CD4-positive, alpha-beta T cell treated with Interleukin-12 subunit alpha and Interleukin-12 subunit beta, for 1 hour (primary cell): ENCODE results near the gene UTP15.

ENCODE experiments used
- DNase-seq: peaks from one replicate; pipeline ENCODE4 v3.0.0-alpha.2; 2020

Gene UTP15

GRCh38 chr5:73582285-73583145, 17.0 kb downstream of the UTP15 start:
- no peak for DNase-seq

DNA sequence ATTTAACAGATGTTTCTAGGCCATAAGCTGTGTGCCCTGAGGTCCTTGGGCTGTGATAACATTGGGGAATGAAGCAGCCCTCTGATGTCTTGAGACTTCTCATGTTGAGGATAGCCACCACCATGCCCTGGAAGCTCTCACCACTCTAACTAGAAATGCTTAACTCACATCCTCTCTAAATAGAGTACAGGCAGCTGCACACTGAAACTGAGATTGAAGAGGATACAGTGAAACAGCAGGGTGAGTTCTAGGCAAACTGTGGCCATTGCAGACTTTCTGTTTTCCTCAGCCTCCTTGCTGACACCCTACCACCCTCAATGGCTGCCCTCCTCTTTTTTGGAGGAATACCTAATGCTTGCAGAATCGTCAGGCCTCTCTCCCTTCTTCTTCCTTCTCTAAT, 22.4 kb downstream of the UTP15 start:
- no peak for DNase-seq

- peak; percentile 74 for DNase-seq
These were observed 25.7 kb downstream of the UTP15 start for GRCh38 chr5:73591102-73591695.

- no peak for DNase-seq
These were observed 26.4 kb downstream of the UTP15 start for GRCh38 chr5:73591698-73592501.

- no peak for DNase-seq
These were observed 27.0 kb downstream of the UTP15 start for GRCh38 chr5:73592551-73592950.

DNA sequence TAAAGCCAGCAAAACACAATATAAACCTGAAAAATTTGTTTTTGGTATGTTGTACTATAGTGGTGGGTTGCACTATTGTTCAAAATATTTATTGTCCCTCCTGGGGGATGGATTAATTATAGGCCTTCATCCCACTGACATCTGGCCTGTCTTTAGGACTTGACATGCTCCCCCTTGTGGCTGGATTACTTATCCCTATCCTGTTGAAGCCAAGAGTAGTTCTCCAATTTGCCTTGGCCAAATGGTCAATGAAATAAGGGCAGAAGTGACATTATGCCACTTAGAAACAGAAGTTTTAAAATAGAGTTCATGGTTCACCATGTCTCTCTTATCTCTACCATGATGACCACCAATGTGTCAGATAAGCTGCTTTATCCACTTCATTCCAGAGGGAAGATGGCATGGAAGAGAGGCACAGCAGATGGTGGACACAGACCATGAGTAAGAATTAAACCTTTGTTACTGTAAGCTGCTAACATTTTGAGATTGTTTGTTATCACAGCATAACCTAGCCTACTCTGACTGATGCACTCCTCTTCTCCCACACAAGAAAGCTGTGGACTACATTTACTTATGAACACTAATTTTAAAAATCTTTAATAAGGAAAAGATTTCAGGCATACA, 31.3 kb downstream of the UTP15 start:
- peak; percentile 8 for DNase-seq

- DNase-seq: no peak
These were observed 33.8 kb downstream of the UTP15 start for GRCh38 chr5:73599380-73599779.

DNA sequence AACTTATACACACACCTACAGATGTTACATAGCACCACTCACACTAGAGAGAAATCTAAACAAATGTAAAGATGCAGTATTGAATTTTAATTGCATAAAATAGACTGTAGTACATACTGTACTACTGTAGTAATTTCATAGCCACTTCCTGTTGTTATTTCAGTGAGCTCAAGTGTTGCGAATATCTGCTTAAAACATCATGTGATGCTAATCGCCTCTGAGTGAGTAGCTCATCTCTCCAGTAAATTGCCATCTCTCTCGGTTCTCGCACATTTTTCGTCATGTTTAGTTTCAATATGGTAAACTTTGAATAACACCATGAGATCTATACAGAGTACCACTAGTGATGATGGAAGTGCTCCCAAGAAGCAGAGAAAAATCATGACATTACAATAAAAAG, 38.5 kb downstream of the UTP15 start:
- DNase-seq: no peak

GRCh38 chr5:73605223-73606087, 39.9 kb downstream of the UTP15 start:
- DNase-seq: no peak

GRCh38 chr5:73606206-73606753, 40.7 kb downstream of the UTP15 start:
- DNase-seq: no peak

GRCh38 chr5:73607228-73607627, 41.7 kb downstream of the UTP15 start:
- DNase-seq: no peak

GRCh38 chr5:73612799-73613198, 47.3 kb downstream of the UTP15 start:
- DNase-seq: no peak

GRCh38 chr5:73615085-73615484, 49.5 kb downstream of the UTP15 start:
- DNase-seq: no peak

DNA sequence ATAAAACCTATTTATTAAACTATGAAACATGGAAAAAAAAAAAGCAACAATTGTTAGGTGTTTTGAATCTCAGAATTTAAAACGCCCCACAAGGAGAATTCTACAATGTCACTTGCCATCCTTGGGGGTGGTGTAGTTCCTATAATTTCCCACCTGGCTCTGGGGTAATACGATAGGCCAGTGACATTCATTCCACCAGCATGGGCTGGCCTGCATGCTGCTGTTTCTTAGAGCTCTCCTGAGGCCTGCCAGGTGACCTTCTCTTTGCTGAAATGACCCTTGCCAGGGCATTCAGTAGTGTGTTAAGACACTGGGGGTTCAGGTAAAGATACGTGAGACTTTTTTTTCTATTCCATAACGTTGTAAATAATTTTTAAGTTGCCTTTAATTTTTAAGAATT, 50.4 kb downstream of the UTP15 start:
- DNase-seq: no peak

DNA sequence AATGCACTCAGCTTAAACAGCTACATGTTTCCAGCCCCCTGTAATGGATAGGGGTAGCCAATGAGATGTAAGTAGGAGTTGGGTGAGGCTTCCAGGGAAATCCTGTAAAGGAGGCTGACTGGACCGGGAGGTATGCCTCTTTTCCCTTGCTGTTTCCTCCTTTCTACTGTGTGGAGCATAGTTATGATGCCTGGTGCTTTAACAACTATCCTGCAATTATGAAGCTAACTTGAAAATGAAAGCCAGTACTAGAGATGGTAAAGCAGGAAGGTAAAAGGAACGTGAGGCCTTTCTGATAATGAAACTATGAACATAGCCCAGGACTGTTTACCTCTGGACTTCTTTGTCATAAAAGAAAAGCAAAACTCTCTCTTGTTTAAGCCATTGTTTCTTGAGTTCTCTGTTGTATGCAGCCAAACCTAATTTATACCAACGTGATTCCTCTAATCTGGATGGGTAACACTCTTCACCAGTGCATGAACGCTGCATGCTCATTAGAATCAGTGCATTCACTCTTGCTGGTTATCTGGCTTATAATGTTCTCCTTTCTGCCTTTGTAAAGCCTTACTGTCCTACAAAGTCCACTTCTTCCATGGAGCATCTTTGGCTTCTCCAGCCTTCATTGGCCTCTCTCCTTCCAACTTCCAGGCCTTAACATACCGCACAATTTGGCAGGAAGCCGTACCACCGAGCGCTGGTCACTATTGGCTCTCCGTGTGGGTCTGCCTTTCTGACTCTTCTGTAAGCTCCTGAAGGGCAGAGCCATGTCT, 52.2 kb downstream of the UTP15 start:
- no peak for DNase-seq

GRCh38 chr5:73619606-73620333, 54.2 kb downstream of the UTP15 start:
- no peak for DNase-seq

DNA sequence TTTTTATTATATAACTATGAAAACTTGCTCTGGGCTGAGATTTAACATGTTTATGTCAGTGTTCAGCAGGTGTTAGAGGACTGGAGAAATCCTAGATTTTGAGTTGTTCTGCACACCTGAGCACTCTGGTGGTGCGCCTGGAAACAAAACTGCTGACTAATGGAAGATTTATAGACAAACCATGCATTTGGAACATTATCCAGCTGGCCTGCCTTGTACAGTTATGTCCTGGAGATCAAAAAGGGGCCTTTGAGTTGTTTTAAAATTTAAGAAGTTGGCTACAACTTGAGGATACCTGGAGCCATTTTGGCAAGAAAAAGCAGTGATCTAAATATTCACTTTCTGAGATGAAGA, 54.8 kb downstream of the UTP15 start:
- no peak for DNase-seq

GRCh38 chr5:73623060-73623459, 57.5 kb downstream of the UTP15 start:
- DNase-seq: no peak

DNA sequence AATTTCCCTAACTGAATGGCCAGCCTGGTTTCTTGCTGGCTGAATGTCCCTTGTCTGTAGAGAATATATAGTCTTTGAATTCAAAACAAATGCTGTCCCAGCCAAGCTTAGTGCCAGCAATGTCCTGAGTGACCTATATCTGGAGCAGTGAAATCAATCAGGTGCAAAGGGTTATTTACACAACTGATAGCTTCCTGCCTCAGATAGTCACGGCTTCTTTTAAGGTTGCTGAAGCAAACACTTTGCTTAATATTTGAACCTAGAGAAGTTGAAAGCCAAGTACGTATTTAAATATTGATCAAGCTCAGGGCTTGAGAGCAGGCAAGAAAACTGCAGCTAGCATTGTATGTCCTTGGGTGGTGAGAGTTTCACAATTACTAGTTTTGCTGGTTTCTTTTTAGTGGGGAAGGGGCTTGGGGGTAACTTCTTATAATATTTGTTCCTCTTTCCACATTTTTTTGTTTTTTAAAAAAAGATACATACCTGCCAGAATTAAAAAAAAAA, 58.4 kb downstream of the UTP15 start:
- no peak for DNase-seq

GRCh38 chr5:73624888-73625287, 59.3 kb downstream of the UTP15 start:
- no peak for DNase-seq
